ENCODE data around the gene SLC26A1.

Gene SLC26A1

GRCh38 chr4:1010395-1011021 lies 17.3 kb upstream of the SLC26A1 start:
- Histone ChIP-seq H3K4me3 (ENCODE audit: low read depth, low read length) (peak overlapping the region; percentile 59), H3K27me3 (ENCODE audit: insufficient read depth, low read depth, severe bottlenecking) (peaks cover 6% of the 10 kb centered on the region), H3K36me3 (peaks cover 25% of the 10 kb centered on the region), H3K9me3 (ENCODE audit: severe bottlenecking) (no peaks in the 10 kb centered on the region), H3K27ac (peak overlapping the region; percentile 11; the same call in 1 of the 2 replicates)
- no peak for TF ChIP-seq CTCF (IDR thresholded peaks at IDR 0.05; ENCODE audit: low read depth, low read length)
- DNase-seq: peak; percentile 49

GRCh38 chr4:1009542-1010394 lies 16.6 kb upstream of the SLC26A1 start:
- H3K4me3 ChIP-seq (ENCODE audit: low read depth, low read length): peak overlapping the region; percentile 59
- peaks cover 6% of the 10 kb centered on the region for H3K27me3 ChIP-seq (ENCODE audit: insufficient read depth, low read depth, severe bottlenecking)
- peak; percentile 73 for DNase-seq
- H3K27ac ChIP-seq: peak overlapping the region; percentile 11; the same call in 1 of the 2 replicates
- H3K36me3 ChIP-seq: peaks cover 20% of the 10 kb centered on the region
- no peaks in the 10 kb centered on the region for H3K9me3 ChIP-seq (ENCODE audit: severe bottlenecking)
- peak; percentile 43 for TF ChIP-seq CTCF (IDR thresholded peaks at IDR 0.05; ENCODE audit: low read depth, low read length)

DNA sequence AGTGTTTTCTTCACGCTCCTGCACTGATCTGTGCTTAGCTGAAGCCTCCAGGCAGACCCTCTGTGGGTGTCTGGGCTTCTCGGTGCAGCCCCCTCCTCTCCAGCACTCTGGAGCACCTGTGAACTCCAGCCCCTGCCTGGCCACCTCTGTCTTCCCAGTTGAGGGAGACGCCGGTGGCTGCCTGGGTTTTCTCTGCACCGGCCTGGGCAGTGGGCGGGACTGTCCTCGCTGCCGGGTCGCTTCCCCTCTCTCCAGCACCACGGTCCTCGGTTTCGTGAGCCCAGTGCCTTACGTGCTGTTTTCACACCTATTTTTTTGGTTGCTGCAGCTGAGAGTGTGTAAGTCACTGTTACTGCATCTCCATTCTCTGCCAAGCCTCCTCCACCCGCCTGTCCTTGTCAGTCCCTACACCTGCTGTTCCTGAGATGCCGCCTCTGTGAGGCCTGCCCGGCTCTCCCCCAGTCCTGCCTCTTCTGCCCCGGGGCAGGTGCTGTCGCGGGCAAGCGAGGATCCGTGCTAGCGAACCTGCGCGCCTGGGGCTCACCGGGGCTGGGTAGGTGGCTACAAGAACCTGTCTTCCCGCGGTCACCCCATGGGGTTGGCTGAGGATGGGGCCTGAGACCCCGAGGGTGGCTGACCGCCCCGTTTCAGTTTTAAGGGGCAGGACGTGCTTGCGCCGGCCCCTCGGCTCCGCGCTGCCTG lies 15.8 kb upstream of the SLC26A1 start:
- Histone ChIP-seq H3K9me3 (ENCODE audit: severe bottlenecking) (no peaks in the 10 kb centered on the region), H3K27ac (no peak overlapping the region), H3K4me3 (ENCODE audit: low read depth, low read length) (peak overlapping the region; percentile 46), H3K36me3 (peaks cover 14% of the 10 kb centered on the region), H3K27me3 (ENCODE audit: insufficient read depth, low read depth, severe bottlenecking) (peaks cover 6% of the 10 kb centered on the region)
- no peak for DNase-seq
- TF ChIP-seq CTCF (IDR thresholded peaks at IDR 0.05; ENCODE audit: low read depth, low read length): no peak

GRCh38 chr4:1006856-1007255 lies 13.7 kb upstream of the SLC26A1 start:
- no peak for DNase-seq
- TF ChIP-seq CTCF (IDR thresholded peaks at IDR 0.05; ENCODE audit: low read depth, low read length): no peak
- Histone ChIP-seq H3K4me3 (ENCODE audit: low read depth, low read length) (no peak overlapping the region), H3K27ac (no peak overlapping the region), H3K27me3 (ENCODE audit: insufficient read depth, low read depth, severe bottlenecking) (peaks cover 6% of the 10 kb centered on the region), H3K9me3 (ENCODE audit: severe bottlenecking) (no peaks in the 10 kb centered on the region), H3K36me3 (no peaks in the 10 kb centered on the region)

DNA sequence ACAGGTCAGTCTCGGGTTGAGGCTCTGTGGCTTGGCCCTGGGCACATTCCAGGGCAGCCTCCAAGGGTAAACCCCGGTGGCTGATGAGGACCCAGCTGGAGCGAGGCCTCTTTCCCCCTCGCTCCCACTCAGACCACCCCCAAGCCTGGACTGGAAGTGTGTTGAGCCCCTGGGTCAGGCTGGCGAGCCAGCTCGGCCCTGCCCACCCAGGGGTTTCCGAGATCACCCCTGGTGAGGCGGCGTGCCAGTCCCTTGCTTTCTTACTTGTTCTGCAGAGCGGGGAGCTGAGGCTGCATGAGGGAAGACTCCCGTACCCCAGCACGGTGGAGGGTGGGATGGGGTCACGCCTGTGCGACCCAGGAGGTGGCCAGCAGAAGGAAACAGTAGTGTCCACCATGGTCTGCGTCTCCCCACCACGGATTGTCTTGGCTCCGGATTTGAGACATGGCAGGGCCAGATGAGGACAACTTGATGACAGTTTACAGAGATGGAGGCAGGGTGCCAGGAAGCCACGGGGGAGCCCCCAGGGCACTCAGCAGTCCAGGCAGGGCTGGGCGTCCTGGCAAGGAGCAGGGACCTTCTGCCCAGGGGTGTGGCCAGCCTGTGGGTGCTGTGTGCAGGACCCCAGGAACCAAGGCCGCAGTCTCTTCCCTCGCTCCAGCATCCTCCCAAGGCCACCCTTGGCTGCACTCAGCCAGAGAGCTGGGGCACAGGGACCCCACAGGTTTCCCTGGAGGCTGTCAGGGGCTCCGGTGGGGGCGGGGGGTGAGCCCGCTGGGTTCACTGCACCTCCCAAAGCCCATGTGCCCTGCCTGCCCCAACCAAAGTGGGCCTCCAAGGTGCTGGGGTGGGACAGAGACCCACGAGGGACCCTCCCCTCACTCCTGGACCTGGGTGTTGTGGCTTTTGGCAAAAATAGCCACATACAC lies 11.6 kb upstream of the SLC26A1 start:
- H3K27me3 ChIP-seq (ENCODE audit: insufficient read depth, low read depth, severe bottlenecking): no peaks in the 10 kb centered on the region
- H3K27ac ChIP-seq: no peak overlapping the region
- no peak for TF ChIP-seq CTCF (IDR thresholded peaks at IDR 0.05; ENCODE audit: low read depth, low read length)
- H3K36me3 ChIP-seq: no peaks in the 10 kb centered on the region
- H3K4me3 ChIP-seq (ENCODE audit: low read depth, low read length): no peak overlapping the region
- H3K9me3 ChIP-seq (ENCODE audit: severe bottlenecking): no peaks in the 10 kb centered on the region
- no peak for DNase-seq

All from WERI-Rb-1 (cell line).